HepG2 (cell line): Measurements from ENCODE around the gene TRPV2.

Source experiments
- KDM5B ChIP-seq: sonication (generic); formaldehyde crosslinking; IDR thresholded peaks from 2 replicates; pipeline ENCODE4 v1.4.0; 2020; ENCODE audit warnings: missing genetic modification reagents, mild to moderate bottlenecking, borderline replicate concordance
- NR1H2 ChIP-seq: sonication (generic); formaldehyde crosslinking; IDR thresholded peaks from 2 replicates; pipeline ENCODE4 v1.8.1; 2022; ENCODE audit warnings: low read depth, missing genetic modification reagents, borderline replicate concordance
- POLR2AphosphoS5 ChIP-seq: IDR thresholded peaks from 2 replicates; pipeline ENCODE4 v1.6.1; 2012; ENCODE audit warnings: low read depth, low read length
- SMAD1 ChIP-seq: sonication (generic); formaldehyde crosslinking; IDR thresholded peaks from 2 replicates; pipeline ENCODE4 v1.4.0; 2020; ENCODE audit warnings: missing genetic modification reagents, low read depth, mild to moderate bottlenecking, borderline replicate concordance
- ZNF136 ChIP-seq: sonication (generic); formaldehyde crosslinking; IDR thresholded peaks from 2 replicates; pipeline ENCODE4 v1.8.1; 2022; ENCODE audit warnings: low read depth, mild to moderate bottlenecking, moderate library complexity, missing genetic modification reagents
- ZNF292 ChIP-seq: sonication (generic); formaldehyde crosslinking; IDR thresholded peaks from 2 replicates; pipeline ENCODE4 v1.8.1; 2022; ENCODE audit warnings: mild to moderate bottlenecking, low read depth, missing genetic modification reagents, borderline replicate concordance
- ZNF629 ChIP-seq: sonication (generic); formaldehyde crosslinking; conservative IDR thresholded peaks from 2 replicates; pipeline ENCODE4 v1.5.0; 2020; ENCODE audit warnings: missing genetic modification reagents
- TF ChIP-seq, protein P1 (sequence below): sonication (generic); formaldehyde crosslinking; conservative IDR thresholded peaks from 2 replicates; pipeline ENCODE4 v1.5.0; 2020; ENCODE audit warnings: missing genetic modification reagents

- peak; percentile 61; the same call in 1 of the 2 replicates for TF ChIP-seq KDM5B (CRISPR knock-in tag)
- no peak for TF ChIP-seq POLR2AphosphoS5
- TF ChIP-seq ZNF292 (CRISPR knock-in tag): peak; percentile 90; the same call in 1 of the 2 replicates
- no peak for TF ChIP-seq NR1H2
- no peak for TF ChIP-seq ZNF136 (CRISPR knock-in tag)
- TF ChIP-seq, protein P1, sequence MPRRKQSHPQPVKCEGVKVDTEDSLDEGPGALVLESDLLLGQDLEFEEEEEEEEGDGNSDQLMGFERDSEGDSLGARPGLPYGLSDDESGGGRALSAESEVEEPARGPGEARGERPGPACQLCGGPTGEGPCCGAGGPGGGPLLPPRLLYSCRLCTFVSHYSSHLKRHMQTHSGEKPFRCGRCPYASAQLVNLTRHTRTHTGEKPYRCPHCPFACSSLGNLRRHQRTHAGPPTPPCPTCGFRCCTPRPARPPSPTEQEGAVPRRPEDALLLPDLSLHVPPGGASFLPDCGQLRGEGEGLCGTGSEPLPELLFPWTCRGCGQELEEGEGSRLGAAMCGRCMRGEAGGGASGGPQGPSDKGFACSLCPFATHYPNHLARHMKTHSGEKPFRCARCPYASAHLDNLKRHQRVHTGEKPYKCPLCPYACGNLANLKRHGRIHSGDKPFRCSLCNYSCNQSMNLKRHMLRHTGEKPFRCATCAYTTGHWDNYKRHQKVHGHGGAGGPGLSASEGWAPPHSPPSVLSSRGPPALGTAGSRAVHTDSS (CRISPR knock-in tag): no peak
- no peak; the same call in 1 of the 2 replicates for TF ChIP-seq ZNF629 (CRISPR knock-in tag)
- no peak for TF ChIP-seq SMAD1 (CRISPR knock-in tag)
These were observed 10.6 kb downstream of the TRPV2 start for GRCh38 chr17:16425698-16426659.
